NCI-H2107 (cell line): ENCODE results near the gene PARP2.
A peak's percentile ranks its signal among the peaks of the same experiment; 100 is the strongest.
"Not testable (repeated sequence)": the region's sequence is repeated elsewhere in the genome, so short reads cannot be mapped to it uniquely, and the experiment has no call there.

Experiments
- DNase-seq: peaks from one replicate; lab custom pipeline; 2025; lab: John Stamatoyannopoulos, UW

PARP2 gene, protein sequence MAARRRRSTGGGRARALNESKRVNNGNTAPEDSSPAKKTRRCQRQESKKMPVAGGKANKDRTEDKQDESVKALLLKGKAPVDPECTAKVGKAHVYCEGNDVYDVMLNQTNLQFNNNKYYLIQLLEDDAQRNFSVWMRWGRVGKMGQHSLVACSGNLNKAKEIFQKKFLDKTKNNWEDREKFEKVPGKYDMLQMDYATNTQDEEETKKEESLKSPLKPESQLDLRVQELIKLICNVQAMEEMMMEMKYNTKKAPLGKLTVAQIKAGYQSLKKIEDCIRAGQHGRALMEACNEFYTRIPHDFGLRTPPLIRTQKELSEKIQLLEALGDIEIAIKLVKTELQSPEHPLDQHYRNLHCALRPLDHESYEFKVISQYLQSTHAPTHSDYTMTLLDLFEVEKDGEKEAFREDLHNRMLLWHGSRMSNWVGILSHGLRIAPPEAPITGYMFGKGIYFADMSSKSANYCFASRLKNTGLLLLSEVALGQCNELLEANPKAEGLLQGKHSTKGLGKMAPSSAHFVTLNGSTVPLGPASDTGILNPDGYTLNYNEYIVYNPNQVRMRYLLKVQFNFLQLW

DNA sequence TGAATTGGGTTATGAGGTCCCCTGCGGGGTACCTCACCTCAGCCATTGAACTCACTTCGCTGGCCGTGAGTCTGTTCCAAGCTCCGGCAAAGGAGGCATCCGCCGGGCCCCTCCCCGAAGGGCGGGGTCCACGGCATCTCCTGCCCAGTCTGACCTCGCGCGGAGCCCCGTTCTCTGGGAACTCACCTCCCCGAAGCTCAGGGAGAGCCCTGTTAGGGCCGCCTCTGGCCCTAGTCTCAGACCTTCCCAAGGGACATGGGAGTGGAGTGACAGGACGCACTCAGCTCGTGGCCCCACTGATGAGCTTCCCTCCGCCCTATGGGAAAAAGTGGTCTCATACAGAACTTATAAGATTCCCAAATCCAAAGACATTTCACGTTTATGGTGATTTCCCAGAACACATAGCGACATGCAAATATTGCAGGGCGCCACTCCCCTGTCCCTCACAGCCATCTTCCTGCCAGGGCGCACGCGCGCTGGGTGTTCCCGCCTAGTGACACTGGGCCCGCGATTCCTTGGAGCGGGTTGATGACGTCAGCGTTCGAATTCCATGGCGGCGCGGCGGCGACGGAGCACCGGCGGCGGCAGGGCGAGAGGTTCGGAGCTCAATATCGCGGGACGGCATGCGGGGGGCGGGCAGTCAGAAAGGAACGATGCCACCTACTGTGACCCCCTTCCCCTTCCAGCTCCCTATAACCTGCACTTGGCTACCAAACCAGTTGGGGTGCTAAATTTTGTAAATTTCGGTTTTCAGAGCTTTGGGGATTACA lies at the start of gene PARP2:
Gene PARP2 (plus strand): TSS at position 544 of the 770 bp plus-strand sequence. CDS start 7 bp downstream, at position 551.
- peak; percentile 99 for DNase-seq

DNA sequence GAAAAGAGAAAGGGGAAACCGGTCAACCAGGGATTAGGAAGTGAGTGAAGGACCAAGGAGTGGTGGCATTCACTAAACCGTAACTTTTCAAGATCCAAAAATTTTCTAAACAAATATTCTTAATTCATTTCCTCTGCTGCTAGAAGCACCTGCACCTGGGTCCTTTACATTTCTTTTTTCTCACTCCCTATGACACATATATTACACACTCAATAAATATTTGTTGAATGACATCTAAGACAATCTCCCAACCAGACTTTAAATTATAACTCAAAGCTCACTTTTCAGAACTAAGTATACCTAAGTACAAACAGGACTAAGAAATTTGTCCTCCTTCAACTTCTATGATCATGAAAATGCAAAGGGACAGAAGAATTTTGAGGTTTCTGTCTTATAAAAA lies 48.8 kb upstream of the PARP2 start:
- DNase-seq = no peak

DNA sequence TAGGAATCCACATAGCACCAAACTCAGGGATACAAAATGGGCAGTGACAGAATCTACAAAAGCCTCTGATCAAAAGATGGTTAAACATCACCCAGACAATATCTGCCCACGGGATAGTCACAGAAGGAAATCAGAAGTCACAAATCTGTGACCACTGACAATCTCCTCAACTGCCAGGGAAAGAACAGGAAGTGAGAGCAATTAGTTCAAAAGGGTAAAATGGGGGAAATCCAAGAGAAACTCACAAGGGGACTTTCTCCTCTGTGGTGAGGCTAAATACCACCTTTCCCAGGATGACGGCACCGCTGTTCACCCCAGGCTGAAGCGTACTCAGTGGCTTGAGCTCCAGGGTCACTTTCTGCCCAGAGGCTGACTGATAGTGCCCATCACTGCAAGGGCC lies 48.4 kb upstream of the PARP2 start:
- DNase-seq = no peak

DNA sequence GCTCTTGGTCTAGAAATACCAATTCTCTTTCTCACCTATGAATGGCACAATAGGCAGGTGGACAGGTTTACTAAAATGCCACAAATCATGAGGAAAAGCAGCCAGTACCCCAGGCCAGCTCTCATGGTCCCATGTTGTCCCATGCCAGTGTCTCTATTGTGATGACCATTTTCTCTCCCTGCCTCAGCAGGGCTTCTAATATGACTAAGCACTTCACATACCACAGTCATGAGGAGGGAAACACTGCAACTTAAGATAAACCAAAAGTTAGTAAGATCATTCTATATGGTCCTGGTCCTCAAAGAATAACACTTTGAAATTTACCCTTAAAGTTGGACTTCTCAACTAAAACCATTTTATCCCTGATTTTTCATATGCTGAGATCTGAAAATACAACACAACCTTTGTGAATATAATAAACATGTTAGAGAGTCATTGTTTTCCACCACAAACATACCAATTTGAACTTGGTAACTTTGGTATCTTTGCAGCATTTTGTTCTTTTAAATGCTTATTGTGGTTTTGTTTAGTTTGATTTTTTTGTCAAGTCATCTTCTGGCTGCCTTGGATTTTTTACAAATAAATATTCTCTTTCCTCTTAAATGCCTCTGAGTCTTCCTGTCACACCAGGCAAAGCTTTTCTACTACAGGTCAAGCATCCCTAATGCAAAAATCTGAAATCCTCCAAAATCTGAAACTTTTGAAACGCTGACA lies 41.2 kb upstream of the PARP2 start:
- DNase-seq = no peak

DNA sequence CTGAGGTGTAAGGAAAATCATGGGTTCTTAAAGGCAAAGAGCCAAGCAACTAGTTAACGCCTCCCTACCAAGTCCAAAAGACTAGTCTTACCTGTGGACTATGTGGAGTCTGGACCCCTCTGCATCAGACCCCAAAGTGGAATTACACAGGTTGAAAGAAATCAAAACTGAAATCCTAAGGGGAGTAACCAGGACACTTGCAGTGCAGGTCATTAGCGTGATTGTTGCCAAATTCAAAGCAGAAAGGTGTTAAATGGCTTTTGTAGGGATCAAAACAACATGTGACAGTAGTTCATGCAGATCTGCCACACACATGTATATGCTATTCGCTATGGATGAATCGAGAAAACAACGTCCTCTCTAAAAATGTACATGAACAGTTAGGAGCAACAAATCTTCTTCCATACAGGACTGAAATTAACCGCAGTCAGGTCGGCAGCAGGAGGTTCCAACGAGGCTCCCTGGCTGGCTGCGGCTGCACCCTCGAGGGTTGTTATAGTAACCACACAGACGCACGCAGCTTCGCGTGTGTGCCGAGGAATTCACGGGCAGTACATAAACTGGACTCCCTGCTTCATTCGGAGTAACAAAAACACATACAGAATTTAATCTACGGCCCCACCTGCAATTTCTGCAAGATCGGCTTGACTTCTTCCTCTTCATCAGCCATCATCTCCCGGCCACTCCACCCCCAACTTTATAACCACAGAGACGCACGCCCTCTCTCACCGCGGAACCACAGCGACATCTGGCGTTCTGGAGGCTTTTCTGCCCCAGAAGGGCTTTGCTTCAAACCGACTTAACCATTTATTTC lies 38.0 kb upstream of the PARP2 start, which contains the start of gene TTC5:
Gene TTC5 (minus strand): TSS at position 687 of the 814 bp plus-strand sequence. CDS start 14 bp downstream, at position 673.
- DNase-seq = peak; percentile 94

DNA sequence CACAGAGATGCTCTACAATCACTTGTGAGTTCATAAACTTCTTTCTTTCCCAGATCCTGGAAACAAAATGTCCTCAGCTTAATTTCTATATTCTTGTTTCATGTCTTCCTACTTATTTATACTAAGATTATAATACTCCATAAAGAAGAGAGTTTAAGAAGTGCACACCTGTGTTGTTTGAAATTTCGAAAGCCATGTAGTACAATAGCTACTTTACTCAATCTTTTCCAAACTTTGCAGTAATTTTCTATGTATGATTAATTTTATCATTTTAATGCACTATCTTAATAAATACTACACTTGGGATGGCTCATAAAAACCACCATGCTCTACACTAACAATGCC lies 37.4 kb upstream of the PARP2 start:
- no peak for DNase-seq

DNA sequence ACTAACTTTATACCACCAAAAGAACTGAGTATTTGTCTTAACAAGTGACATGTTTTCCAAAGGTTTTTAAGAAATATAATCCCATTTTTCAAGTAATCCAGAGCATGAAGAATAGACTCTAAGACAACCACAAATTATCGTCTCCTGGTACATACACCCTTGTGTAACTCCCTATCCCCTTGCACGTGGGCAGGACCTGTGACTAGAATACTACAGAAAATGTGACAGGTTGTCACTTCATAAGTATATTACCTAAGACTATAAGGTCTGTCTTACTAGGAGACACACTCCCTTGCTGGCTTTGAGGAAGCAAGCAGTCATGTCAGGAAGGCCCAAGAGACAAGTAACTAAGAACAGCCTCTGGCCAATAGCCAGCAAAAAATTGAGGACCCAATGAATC lies 29.4 kb upstream of the PARP2 start:
- no peak for DNase-seq

DNA sequence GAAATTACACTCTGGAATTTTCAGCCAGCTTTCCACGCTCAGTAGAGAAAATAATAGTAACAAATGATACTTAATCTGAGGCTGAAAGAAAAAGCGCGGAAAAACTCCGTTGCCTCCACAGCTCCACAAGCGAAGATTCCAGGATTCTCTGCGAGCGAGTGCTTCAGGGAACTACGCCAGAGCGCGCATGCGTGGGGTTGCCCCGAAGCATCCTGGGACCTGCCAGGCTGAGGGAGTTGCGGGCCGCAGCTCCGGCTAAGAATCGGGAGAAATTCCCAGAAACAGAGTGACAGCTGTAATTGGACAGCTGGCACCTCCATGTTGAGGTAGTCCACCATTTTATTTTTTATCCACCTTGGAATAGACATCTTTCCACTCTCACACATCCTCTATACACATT lies 25.7 kb upstream of the PARP2 start:
- no peak for DNase-seq

DNA sequence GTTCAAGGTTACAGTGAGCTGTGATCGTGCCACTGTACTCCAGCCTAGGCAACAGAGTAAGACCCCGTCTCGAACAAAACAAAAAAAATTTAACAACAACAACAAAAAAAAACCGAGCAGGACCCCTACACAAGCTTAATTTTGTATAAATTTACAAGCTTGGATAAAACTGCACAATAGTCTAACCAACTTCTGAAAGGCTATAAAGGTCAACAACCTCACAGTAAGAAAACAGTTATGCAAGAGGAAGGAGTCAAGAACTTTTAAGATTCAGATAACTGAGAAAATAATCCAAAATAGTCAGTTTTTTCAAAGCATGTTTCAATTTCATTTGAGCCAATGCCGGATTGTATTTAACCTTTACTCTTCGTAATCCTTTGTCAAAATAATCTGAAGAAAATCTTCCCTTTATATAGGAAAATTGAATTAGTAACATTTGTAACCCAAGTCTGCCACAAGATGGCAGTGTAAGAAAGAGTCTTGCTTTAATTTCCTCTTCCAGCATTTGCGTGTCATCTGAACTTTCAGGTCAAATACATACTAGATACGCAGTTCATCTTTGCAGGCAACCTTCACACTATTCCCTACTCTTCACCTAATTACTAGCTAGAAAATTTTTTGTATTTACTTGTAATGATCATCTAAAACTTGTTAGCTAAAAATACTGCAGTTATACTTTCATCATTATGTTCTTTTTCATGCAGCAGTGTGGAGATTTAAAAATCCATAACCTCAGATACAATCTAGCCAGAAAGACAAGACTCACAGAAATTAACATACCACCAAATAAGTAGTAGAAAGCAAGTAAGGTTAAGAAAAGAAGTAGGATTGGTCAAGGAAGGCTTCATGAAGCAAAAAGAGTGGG lies 16.2 kb upstream of the PARP2 start:
- peak; percentile 49 for DNase-seq

DNA sequence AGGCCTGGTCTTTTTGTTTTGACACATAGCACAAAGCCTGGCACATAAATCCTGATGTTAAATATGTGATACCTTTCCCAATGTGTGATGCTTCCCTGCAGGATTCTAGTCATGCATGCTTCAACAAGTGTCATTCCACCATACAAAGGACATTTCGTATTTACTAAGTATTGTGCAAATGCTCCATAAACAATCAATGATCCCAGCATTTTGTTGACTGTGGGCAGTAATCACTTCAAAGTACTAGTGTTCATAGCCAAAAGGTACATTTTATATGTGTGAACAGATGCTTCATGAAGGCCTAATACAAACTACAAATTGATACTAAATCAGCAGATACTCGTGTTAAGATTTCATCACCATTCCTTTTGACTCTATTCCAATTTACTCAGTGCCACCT lies 14.7 kb upstream of the PARP2 start:
- no peak for DNase-seq

DNA sequence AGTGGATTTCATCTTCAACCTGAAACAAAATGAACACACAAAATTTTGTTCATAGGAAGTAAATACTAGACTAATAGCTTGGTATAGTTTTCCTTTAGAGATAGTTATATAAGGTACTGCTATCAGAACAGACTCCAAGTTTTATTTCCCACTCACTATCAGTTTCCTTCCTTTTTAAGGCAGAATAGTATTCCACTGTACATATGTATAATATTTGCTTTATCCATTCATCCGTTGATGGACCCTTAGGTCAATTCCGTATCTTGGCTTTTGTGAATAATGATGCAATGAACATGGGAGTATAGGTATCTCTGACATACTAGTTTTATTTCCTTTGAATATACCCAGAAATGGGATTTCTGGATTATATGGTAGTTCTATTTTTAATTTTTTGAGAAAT lies 14.1 kb upstream of the PARP2 start:
- DNase-seq = no peak

DNA sequence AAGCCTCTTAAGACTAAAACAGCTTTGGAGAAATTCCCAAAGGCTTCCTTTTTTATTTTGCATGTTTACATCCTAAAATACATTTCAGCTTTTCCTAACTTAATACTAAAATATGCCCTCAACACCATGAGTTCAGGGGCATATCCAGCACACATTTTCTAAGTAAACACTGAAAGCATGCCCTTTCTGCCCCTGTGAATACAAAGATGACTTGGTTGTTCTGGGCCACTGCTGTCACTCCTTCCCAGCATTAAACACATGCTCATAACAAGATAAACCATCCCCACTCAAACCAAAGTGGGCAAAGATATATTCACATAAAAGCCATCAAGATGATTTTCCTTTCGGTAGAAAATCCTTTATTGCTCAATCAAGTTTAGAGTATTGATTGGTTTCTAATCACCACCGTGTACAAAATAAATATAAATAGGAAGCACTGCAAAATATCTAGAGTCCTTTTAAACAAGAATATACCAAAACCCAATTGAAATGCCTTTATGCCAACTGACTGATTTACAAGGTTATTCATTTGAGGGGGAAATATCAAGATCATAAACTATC lies 12.3 kb upstream of the PARP2 start:
- no peak for DNase-seq

DNA sequence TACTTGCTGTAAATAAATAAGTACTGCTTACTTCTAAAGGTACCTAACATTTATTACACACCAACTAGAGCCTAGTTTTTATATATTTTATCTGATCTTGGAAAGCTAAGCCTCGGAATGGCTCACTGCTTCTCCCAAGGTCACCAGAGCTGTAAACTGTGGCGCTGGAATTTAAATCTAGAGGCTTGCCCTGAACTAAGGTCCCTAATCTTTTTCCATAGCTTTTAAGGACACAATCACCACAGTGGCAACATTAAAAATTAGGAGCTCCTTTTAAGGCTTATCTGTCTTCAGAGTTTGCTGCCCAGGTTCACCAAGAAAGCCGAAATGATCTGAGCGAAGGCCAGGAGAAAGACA lies 11.0 kb upstream of the PARP2 start:
- no peak for DNase-seq

DNA sequence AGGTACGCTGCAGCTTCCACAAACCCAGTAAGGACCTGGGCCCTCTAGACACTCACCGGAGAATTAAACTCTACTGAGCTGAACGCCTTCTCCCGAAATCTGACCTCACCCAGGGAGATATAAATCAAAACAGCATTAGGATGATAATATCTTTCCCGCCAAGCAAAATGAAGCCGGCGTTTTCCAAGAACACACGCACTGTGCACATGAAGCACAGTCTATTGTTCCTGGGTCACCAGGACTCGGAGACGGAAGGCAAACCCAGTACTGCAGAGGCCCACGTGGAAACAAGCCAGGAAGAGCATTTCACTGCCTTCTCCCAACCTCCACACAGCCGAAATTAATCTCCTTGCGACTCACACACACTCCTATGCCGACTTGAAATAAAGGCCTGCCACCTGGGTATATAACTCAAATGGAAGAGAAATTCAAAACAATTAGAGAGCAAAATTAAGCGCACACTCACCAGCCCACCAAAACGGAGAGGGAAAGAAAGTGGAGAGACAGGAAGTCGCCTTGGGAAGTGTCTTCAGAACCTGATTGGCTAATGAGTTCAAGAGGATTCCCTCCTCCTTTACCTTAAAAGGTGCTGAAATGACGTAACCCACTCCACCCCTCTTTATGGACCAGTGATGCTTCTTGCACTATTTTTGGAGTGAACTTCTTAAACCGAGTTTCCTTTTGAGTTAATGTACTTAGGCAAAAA lies 10.5 kb upstream of the PARP2 start, which contains the start of gene CCNB1IP1:
Gene CCNB1IP1 (minus strand): TSS at position 492 of the 706 bp plus-strand sequence. CDS start 16,756 bp downstream, outside the sequence.
- peak; percentile 70 for DNase-seq

DNA sequence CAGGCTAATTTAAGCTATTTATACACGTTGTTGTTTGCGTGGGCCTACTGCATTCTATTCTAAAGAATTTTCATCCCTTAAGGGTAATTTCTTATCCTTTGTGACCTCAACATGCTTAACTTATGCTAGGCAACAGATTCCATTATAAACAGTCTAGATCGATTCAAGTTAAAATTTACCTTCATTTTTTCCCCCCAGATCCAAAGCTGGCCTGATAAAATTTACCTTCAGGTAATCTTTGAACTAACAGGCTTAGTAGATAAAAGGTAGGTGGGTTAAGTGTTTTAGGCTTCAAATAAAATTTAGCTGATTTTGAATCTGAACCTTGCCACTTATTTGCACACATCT lies 10.0 kb upstream of the PARP2 start:
- DNase-seq = no peak

DNA sequence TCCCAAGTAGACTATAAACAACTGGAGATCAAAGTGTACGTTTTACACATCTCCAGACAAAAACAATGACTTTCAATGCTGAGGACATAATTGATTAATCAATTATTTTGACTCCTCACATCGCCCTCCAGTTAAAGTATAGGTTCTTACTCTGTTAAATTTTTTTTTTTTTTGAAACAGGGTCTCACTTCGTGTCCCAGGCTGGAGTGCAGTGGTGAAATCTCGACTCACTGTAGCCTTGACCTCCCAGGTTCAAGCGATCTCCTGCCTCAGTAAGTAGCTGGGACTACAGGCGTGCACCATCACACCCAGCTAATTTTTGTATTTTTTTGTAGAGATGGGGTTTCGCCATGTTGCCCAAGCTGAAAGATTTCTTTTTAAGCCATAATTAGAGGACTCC lies 9.4 kb upstream of the PARP2 start:
- DNase-seq = no peak

DNA sequence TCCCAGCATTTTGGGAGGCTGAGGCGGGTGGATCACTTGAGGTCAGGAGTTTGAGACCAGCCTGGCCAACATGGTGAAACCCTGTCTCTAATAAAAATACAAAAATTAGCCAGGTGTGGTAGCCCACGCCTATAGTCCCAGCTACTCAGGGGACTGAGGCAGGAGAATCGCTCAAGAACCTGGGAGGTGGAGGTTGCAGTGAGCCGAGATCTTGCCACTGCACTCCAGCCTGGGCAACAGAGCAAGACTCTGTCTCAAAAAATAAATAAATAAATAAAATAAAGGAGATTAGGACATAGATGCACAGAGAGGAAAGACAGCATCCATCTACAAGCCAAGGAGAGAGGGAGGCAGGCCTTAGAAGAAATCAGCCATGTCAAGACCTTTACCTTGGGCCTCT lies 2.4 kb upstream of the PARP2 start:
- not testable (repeated sequence) for DNase-seq

DNA sequence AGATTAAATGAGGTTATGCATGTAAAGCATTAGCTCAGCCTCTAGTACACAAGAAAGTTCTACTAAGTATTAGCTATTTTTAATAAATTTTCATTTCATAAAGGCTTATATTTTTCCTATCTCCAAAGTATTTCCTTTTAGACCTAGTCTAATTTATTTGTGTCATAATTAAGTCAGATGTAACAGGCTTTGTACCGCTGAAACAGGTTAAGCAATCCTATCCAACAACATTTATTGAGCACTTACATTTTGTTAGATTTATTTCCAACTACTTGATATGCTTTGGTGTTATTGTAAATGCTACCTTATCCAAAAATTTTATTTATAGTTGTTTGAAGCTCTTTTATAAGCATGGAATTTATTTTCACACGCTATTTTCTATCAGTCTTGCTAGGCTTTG lies 1.8 kb upstream of the PARP2 start:
- no peak for DNase-seq

DNA sequence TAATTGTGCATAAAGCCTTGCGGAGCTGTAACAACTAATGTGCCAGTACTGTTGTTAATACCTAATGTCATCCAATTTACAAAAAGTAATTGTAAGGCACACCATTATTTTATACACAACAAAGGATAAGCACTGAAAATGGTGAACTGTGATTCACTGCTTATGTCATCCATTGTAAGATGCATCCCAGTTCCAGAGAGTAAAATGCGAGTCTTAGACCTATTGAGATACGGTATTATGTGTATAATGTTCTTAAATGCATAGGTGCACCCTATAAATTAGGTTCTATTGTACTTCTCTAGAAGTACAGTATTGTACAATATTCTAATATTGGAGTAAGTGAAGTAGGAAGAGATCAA lies 406 bp downstream of the PARP2 start:
- peak; percentile 66 for DNase-seq

DNA sequence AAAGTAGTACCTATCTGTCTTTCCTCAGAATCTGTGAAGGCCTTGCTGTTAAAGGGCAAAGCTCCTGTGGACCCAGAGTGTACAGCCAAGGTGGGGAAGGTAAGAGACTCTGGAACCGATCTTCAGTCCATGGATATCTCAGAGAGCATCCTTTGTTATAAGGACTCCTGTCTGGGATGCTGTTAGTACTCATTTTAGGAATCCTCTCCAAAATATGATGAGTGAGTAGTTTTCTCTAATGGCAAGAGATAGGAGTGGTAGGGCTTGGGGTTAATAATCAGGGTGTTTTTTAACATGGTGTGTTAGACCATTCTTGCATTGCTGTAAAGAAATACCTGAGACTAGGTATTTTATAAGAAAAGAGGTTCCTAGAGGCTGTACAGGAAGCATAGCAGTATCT lies 1.9 kb downstream of the PARP2 start:
- no peak for DNase-seq
